Measurements from ENCODE around the gene CCDC170.

DNA sequence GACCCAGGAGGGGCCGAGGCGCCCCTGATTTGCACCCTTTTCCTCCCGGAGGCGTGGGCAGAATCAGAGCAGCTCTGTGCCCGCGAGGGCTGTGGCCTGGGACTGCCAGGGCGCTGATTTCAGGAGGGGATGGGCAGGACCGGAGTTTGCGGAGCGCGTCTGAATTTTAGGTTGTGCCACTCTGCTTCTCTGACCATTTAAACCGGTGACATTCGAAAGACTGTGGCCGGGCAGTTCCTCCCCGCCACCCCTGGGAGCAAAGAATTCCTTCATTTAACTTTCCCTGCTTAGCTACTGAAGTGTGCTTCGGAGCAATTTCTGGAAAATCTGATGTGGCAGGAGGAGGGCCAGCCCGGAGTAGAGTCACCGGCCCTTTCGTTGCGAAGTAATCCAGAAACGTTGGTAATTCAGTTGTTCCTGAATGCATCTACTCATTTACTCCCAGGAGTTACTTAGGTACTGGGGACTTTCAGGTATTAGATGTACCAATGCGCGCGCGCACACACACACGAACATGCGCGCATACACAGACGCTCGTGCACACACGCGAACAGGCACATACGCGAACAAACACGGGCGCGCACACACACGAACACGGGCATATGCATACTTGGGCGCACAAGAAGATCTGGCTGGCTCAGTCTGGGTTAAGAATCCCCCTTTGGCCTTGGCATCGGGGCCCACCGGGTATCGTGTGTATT is 568 bp downstream of the CCDC170 start:
- TF ChIP-seq POLR2A (IDR thresholded peaks at IDR 0.05; ENCODE audit: low read depth, low read length) (no peak), POLR2AphosphoS5 (IDR thresholded peaks at IDR 0.05; ENCODE audit: low read depth, low read length) (no peak)
